ENCODE results near the gene SLC44A1. TPM values are rescaled to one million over a fixed set of nuclear protein-coding genes. Genes with fewer than 3 reads are reported as not detected.

The SLC44A1 gene
- total and polyA plus RNA-seq, 10 of the 15 experiments (the other 5 are each of a cell fraction or from before 2014, with no cell fraction given): 2.4 to 21.2 (median 12.4) TPM

- TF ChIP-seq RELB (IDR thresholded peaks at IDR 0.05; ENCODE audit: low read depth): no peak
- TF ChIP-seq GABPA (IDR thresholded peaks at IDR 0.05; ENCODE audit: low read depth): no peak
- Histone ChIP-seq H3K4me3 (no peak overlapping the region), H3K9me3 (replicated peaks; ENCODE audit: control insufficient read depth, insufficient read depth, low read length) (no peaks in the 10 kb centered on the region), H3K27ac (ENCODE audit: control insufficient read depth, insufficient read depth) (no peak overlapping the region), H3K27me3 (replicated peaks in 1 of 2; ENCODE audit: control insufficient read depth in 2 of 2, insufficient read depth in 2 of 2, low read length in 1 of 2) (no peaks in the 10 kb centered on the region), H3K4me2 (ENCODE audit: control insufficient read depth, insufficient read depth) (no peak overlapping the region), H2AFZ (ENCODE audit: control insufficient read depth, low read depth, low read length) (no peak overlapping the region), H3K4me1 (ENCODE audit: control insufficient read depth, insufficient read depth, low read length) (no peaks in the 10 kb centered on the region), H3K36me3 (ENCODE audit: control insufficient read depth in 2 of 2, insufficient read depth in 2 of 2, low read length in 1 of 2) (no peaks in the 10 kb centered on the region), H4K20me1 (ENCODE audit: control insufficient read depth, insufficient read depth) (no peaks in the 10 kb centered on the region), H3K79me2 (ENCODE audit: control insufficient read depth, insufficient read depth, low read length) (no peaks in the 10 kb centered on the region), H3K9ac (ENCODE audit: control insufficient read depth, insufficient read depth, low read length) (no peak overlapping the region)
- SMC1A ChIA-PET (ENCODE audit: uncharacterized antibody, unreplicated experiment): interaction anchor here (1.3 kb wide), 1 partner anchor 17 kb away, joined by 3 read pairs; no protein-coding TSS in a partner anchor
- ATAC-seq: no peak
- POLR2A ChIA-PET: interaction anchor here (0.6 kb wide), 1 partner anchor 32 kb away, joined by 9 read pairs; no protein-coding TSS in a partner anchor
- CTCF ChIA-PET: no interaction called here
- in situ Hi-C loops (cut with MboI): no loop called here
- no TSS peak for BruUV-seq (replicated peaks)
- RAD21 ChIA-PET (ENCODE audit: unreplicated experiment): no interaction called here
- DNase-seq (ENCODE audit: low read depth, low spot score): no peak
- WGBS (ENCODE audit: insufficient coverage, insufficient replicate concordance, low lambda C conversion rate, missing lambda C conversion rate): 87% methylated on average over 1 of the region's 1 CpG
- intact Hi-C loops (cut with micrococcal nuclease; ENCODE audit: unreplicated experiment): no loop called here
- no peak for FAIRE-seq
These were observed 29.3 kb downstream of the SLC44A1 start for GRCh38 chr9:105273731-105274130.

- Histone ChIP-seq H3K79me2 (ENCODE audit: control insufficient read depth, insufficient read depth, low read length) (no peaks in the 10 kb centered on the region), H3K4me3 (no peak overlapping the region), H3K4me2 (ENCODE audit: control insufficient read depth, insufficient read depth) (no peak overlapping the region), H3K27ac (ENCODE audit: control insufficient read depth, insufficient read depth) (no peak overlapping the region), H3K4me1 (ENCODE audit: control insufficient read depth, insufficient read depth, low read length) (no peaks in the 10 kb centered on the region), H3K36me3 (ENCODE audit: control insufficient read depth in 2 of 2, insufficient read depth in 2 of 2, low read length in 1 of 2) (no peaks in the 10 kb centered on the region), H2AFZ (ENCODE audit: control insufficient read depth, low read depth, low read length) (no peak overlapping the region), H3K27me3 (replicated peaks in 1 of 2; ENCODE audit: control insufficient read depth in 2 of 2, insufficient read depth in 2 of 2, low read length in 1 of 2) (no peaks in the 10 kb centered on the region), H3K9ac (ENCODE audit: control insufficient read depth, insufficient read depth, low read length) (no peak overlapping the region), H3K9me3 (replicated peaks; ENCODE audit: control insufficient read depth, insufficient read depth, low read length) (no peaks in the 10 kb centered on the region), H4K20me1 (ENCODE audit: control insufficient read depth, insufficient read depth) (no peaks in the 10 kb centered on the region)
- no peak for DNase-seq (ENCODE audit: low read depth, low spot score)
- 92% methylated on average over 1 of the region's 1 CpG for WGBS (ENCODE audit: insufficient coverage, insufficient replicate concordance, low lambda C conversion rate, missing lambda C conversion rate)
- ATAC-seq: no peak
- ChIA-PET POLR2A (interaction anchor here (0.5 to 1.2 kb wide), 2 partner anchors 11 to 101 kb away, joined by 3 to 4 read pairs; no protein-coding TSS in a partner anchor), CTCF (interaction anchor here (0.7 to 1.2 kb wide), 3 partner anchors 11 to 494 kb away, joined by 3 to 4 read pairs (median 3); no protein-coding TSS in a partner anchor), SMC1A (ENCODE audit: uncharacterized antibody, unreplicated experiment) (interaction anchor here (0.5 to 1.0 kb wide), 2 partner anchors 33 to 516 kb away, joined by 3 to 6 read pairs; no protein-coding TSS in a partner anchor), RAD21 (ENCODE audit: unreplicated experiment) (interaction anchor here (0.8 to 1.5 kb wide), 2 partner anchors 11 to 14 kb away, joined by 3 read pairs; no protein-coding TSS in a partner anchor)
- intact Hi-C loops (cut with micrococcal nuclease; ENCODE audit: unreplicated experiment) (no loop called here), in situ Hi-C loops (cut with MboI) (no loop called here)
- no peak for FAIRE-seq
- no TSS peak for BruUV-seq (replicated peaks)
- TF ChIP-seq ZNF687 (IDR thresholded peaks at IDR 0.05) (no peak), CBX3 (IDR thresholded peaks at IDR 0.05; ENCODE audit: borderline replicate concordance, low read depth) (no peak), PKNOX1 (IDR thresholded peaks at IDR 0.05) (no peak), RUNX3 (IDR thresholded peaks at IDR 0.05; ENCODE audit: low read length) (no peak)
These were observed 30.7 kb downstream of the SLC44A1 start for GRCh38 chr9:105275111-105275510.

All from GM12878 (cell line).